SKM-1 (cell line): ENCODE results near the gene DDIT3.
"Not testable (repeated sequence)": the region's sequence is repeated elsewhere in the genome, so short reads cannot be mapped to it uniquely, and the experiment has no call there.

Experiments
- DNase-seq: peaks from one replicate; lab custom pipeline; 2025; ENCODE audit not compliant: unreplicated experiment; lab: John Stamatoyannopoulos, UW

Gene DDIT3

DNA sequence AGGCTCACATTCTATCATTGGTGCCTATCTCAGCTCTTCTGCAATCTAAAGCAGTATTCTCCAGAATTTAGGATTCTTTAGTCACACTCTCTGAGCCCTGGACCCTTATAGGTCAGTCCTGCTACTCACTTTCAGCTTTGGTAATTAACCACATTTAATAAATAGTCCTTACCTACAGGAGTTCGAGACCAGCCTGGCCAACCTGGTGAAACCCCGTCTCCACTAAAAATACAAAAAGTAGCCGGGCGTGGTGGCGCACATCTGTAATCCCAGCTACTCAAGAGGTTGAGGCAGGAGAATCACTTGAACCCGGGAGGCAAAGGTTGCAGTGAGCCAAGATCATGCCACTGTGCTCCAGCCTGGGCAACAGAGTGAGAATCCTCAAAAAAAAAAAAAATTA, 6.6 kb downstream of the DDIT3 start:
- not testable (repeated sequence) for DNase-seq

GRCh38 chr12:57513266-57513665, 7.0 kb downstream of the DDIT3 start:
- no peak for DNase-seq

DNA sequence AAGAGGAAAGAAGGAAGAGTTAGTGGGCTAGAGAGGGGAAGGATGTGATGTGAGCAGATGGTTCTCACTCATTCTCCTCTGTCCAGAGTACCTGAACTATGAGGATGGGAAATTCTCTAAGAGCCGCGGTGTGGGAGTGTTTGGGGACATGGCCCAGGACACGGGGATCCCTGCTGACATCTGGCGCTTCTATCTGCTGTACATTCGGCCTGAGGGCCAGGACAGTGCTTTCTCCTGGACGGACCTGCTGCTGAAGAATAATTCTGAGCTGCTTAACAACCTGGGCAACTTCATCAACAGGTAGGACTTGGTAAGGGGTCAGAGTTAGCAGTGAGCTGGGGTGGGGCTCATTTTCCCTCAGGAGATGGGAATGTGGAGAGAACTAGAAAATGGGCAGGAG, 7.6 kb downstream of the DDIT3 start:
- DNase-seq: no peak

DNA sequence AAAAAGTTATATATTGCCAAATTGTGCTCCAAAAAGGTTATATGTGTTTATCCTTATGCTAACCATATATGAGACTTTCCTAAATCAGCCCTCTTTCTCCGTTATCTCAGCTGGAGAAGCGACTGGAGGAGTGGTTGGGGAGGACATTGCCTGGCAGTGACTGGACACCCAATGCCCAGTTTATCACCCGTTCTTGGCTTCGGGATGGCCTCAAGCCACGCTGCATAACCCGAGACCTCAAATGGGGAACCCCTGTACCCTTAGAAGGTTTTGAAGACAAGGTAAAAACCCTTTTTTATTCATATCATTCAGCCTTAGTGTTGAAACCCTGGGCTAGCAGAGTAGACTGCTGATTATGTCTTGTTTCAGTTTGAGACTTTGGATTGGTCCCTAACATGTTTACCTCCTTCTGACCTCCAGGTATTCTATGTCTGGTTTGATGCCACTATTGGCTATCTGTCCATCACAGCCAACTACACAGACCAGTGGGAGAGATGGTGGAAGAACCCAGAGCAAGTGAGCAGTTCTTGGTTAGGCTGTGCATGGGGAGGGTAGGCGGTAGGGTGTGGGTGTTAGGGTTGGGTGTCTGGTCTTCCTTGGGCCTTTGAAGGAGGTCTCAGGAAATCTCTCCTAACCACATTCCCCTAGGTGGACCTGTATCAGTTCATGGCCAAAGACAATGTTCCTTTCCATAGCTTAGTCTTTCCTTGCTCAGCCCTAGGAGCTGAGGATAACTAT, 8.6 kb downstream of the DDIT3 start:
- DNase-seq: no peak

GRCh38 chr12:57511161-57511560, 9.2 kb downstream of the DDIT3 start:
- DNase-seq: no peak

DNA sequence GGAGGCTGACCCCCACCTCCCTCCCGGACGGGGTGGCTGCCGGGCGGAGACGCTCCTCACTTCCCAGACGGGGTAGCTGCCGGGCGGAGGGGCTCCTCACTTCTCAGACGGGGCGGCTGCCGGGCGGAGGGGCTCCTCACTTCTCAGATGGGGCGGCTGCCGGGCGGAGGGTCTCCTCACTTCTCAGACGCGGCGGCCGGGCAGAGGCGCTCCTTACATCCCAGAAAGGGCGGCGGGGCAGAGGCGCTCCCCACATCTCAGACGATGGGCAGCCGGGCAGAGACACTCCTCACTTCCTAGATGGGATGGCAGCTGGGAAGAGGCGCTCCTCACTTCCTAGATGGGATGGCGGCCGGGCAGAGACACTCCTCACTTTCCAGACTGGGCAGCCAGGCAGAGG, 12.5 kb downstream of the DDIT3 start:
- DNase-seq: not testable (repeated sequence)

DNA sequence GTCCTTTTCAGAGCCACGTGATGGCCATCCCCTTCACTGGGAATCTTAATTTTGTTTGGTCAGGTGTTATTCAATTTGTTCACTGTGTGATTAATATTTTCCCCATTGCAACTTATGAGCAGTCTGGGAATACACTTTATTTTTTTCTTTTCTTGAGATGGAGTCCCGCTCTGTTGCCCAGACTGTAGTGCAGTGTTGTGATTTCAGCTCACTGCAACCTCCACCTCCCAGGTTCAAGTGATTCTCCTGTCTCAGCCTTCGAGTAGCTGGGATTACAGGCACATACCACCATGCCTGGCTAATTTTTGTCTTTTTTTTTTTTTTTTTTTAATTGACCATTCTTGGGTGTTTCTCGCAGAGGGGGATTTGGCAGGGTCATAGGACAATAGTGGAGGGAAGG, 13.8 kb downstream of the DDIT3 start:
- DNase-seq: not testable (repeated sequence)

DNA sequence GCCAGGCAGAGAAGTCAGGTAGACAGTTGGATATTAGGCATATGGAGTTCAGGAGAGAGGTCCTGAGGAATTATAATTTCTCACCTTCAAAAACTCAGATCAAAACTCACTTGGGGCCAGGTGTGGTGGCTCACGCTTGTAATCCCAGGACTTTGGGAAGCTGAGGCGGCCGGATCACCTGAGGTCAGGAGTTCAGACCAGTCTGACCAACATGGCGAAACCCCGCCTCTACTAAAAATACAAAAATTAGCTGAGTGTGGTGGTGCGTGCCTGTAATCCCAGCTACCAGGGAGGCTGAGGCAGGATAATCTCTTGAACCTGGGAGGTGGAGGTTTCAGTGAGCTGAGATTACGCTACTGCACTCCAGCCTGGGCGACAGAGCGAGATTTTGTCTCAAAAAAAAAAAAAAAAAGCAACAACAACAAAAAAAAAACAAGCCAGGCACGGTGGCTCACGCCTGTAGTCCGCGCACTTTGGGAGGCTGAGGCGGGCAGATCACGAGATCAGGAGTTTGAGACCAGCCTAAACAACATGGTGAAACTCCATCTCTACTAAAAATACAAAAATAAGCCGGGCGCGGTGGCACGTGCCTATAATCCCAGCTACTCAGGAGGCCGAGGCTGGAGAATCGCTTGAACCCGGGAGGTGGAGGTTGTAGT, 17.9 kb downstream of the DDIT3 start:
- not testable (repeated sequence) for DNase-seq

- DNase-seq: no peak
Observed at GRCh38 chr12:57500213-57500612, 20.1 kb downstream of the DDIT3 start.

GRCh38 chr12:57498571-57498970, 21.7 kb downstream of the DDIT3 start:
- DNase-seq: no peak

GRCh38 chr12:57498132-57498502, 22.2 kb downstream of the DDIT3 start:
- no peak for DNase-seq

DNA sequence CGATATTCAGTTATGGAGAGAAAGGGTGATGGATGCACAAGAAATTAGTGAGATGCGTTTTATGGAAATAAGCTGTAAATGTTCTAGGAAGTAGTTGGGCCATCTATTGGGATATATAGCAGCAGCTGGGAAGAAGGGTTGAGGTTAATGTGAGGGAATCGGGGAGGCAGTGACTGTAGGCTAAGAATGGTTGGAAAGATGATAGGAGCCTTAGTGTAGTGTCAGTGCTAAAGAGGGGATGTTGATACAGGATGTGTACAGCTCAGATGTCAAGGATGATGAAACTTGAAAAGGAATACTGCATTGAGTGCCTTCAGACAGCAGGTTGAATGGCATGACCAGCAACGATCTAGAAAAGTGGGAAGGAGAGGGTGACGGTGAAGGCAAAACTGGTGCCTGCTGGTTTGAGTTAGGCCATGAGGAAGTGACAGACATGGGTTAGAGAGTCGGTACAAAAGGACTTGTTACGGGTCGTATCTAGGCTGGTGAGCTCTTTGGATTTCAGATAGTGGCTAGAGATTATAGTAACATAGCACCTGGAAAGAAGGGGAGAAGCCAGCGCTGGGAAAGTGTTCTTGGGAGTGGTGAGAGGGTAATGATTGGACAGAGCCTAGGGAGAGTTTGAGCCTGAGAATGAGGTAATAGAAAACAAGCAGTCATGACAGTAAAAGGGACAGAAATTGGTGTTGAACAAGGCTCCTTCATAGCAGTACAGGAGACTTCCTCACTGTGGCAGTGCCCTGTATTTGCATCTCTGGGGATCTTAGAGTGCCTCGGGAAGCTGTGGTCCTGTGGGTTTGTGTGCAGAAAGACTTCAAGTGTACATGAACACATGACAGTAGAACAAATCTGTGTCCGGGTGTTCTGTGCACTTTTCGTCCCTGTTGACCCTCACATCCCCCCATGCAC, 22.8 kb downstream of the DDIT3 start:
- no peak for DNase-seq

DNA sequence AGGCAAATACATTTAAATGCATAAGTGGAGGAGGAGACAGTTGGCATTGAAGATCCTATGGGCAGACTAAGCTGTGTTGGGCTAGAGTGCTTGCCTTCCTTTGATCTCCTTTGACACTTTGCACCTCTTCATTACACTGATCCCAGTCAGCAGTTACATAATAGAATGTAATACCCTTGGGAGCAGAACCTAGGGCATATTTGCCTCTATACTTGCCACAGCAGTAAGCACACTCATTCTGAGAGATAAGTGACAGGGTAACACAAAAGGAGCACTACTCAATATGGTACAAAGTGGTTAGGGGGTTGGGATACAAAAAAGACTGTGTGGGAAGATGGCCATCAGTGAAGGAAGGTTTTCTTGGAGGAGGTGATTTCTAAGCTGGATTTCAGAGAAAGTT, 23.5 kb downstream of the DDIT3 start:
- no peak for DNase-seq

DNA sequence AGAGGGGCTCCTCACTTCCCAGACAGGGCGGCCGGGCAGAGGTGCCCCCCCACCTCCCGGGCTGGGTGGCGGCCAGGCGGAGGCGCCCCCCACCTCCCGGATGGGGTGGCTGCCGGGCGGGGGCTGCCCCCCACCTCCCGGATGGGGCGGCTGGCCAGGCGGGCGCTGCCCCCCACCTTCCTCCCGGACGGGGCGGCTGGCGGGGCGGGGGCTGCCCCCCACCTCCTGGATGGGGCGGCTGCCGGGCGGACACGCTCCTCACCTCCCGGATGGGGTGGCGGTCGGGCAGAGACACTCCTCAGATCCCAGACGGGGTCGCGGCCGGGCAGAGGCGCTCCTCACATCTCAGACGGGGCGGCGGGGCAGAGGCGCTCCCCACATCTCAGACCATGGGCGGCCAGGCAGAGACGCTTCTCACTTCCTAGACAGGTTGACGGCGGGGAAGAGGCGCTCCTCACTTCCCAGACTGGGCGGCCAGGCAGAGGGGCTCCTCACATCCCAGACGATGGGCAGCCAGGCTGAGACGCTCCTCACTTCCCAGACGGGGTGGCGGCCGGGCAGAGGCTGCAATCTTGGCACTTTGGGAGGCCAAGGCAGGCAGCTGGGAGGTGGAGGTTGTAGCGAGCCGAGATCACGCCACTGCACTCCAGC, 25.1 kb downstream of the DDIT3 start:
- not testable (repeated sequence) for DNase-seq

DNA sequence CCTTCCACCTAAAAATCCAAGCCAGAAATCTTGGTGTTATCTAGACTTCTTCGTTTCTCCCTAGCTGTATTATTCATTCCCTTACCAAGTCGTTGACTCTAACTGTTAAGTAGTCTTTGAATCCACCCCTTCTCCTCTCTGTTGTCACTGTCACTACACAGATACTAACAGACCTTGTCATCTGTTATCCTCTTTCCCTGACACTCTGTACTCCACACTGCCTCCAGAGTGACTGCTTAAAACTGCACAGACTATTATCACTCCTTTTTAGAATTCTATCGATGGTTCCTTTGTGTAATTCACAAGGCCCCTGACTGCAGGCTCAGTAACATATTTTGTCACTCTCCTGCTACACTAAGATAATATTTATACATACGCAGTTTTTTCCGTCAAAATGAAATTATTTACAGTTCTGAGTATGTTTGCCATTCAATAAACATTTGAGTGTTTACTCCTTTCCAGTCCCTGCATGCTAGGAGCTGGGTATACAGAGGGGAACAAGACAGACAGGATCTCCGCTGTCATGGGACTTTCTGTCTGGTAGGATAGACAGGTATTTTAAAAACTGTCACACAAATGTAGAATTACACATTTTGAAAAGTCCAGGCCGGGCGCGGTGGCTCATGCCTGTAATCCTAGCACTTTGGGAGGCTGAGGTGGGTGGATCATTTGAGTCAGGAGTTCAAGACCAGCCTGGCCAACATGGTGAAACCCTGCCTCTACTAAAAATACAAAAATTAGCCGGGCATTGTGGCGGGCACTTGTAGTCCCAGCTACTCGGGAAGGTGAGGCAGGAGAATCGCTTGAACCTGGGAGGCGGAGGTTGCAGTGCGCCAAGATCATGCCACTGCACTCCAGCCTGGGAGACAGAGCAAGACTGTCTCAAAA, 28.7 kb downstream of the DDIT3 start:
- no peak for DNase-seq

GRCh38 chr12:57490126-57490525, 30.2 kb downstream of the DDIT3 start:
- DNase-seq: no peak

DNA sequence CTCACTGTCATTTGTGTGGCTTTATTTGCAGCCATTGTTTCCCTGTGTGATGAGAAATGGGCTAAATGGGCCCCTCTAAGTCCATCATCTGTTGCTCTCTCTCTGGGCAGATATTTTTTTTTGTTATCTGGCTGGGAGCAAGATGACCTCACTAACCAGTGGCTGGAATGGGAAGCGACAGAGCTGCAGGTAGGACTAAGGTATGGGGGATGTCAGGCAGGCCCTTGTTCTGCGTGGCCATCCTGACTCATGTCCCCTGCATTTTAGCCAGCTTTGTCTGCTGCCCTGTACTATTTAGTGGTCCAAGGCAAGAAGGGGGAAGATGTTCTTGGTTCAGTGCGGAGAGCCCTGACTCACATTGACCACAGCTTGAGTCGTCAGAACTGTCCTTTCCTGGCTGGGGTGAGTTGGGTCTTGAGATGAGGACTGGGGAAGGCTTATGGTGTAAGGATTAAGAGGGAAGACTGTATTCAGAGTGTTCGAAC, 31.1 kb downstream of the DDIT3 start:
- no peak for DNase-seq

DNA sequence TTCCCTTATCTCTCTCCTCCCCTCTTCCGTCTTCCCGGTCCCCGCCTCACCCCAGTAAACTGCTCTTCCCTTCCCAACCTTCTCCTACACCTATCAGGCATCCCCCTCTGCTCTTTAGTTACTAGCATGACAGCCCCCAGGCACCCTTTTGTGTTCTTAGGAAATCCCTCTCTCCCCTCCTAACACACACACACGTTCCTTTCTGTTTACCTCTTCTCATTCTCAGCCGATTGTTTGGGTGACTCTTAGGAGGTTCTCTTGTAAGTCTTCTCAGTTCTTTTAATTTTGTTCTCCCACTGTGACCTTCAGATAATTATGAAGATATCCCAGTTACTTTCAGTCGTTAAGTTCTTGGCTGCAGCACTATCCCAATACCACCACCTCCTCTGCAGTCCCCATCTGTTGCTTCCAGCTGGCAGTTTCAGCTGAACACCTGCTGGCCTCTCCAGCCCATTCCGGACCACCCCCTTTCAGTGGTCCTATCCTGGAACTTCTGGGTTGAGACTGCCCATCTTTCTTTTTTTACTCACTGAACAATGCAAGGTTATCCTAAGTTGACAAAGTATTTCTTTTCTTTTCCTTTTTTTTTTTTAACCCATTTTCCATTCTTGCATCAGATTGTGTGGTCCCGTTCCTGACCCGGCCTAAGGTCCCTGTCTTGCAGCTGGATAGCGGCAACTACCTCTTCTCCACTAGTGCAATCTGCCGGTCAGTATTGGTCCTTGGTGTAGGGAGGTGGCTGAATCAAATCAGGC, 31.7 kb downstream of the DDIT3 start:
- no peak for DNase-seq

DNA sequence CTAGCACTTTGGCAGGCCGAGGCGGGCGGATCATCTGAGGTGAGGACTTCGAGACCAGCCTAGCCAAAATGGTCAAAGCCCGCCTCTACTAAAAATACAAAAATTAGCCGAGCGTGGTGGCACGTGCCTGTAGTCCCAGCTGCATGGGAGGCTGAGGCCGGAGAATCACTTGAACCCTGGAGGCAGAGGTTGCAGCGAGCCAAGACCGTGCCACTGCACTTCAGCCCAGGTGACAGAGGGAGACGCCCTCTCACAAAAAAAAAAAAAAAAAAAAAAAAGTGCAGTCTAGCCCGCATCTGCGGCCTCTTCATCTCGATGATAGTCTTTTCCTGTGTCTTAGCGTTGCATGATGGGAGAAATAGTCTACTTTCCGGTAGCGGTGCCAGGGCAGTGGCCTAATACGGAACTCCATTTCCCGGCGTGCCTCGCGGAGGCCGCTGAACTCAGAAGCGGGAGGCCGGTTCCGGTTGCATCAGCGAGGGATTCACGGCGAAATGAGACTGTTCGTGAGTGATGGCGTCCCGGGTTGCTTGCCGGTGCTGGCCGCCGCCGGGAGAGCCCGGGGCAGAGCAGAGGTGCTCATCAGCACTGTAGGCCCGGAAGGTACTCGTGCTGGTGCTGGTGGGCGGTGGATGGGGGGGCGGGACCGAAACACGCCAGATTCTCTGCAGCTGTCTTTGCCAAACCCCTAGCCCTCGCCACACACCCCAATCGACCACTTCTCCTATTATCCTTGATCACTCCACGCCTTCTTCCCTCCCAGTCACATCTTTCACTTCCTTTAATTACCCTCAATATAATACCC, 32.5 kb downstream of the DDIT3 start, which contains the start of gene MARS1:
Gene MARS1, plus strand, starts transcription at position 472 of the 805 bp plus-strand sequence. Its CDS starts 23 bp downstream, at position 495.
- peak; percentile 77 for DNase-seq
